GM19328 (cell line): ENCODE data around the gene PNPLA7.

Experiments
- ATAC-seq: cut with Tn5 transposase; IDR thresholded peaks from one replicate; pipeline ENCODE4 v1.9.1; 2021; ENCODE audit warnings: mild to moderate bottlenecking, moderate library complexity; ENCODE audit not compliant: unreplicated experiment

Gene PNPLA7

DNA sequence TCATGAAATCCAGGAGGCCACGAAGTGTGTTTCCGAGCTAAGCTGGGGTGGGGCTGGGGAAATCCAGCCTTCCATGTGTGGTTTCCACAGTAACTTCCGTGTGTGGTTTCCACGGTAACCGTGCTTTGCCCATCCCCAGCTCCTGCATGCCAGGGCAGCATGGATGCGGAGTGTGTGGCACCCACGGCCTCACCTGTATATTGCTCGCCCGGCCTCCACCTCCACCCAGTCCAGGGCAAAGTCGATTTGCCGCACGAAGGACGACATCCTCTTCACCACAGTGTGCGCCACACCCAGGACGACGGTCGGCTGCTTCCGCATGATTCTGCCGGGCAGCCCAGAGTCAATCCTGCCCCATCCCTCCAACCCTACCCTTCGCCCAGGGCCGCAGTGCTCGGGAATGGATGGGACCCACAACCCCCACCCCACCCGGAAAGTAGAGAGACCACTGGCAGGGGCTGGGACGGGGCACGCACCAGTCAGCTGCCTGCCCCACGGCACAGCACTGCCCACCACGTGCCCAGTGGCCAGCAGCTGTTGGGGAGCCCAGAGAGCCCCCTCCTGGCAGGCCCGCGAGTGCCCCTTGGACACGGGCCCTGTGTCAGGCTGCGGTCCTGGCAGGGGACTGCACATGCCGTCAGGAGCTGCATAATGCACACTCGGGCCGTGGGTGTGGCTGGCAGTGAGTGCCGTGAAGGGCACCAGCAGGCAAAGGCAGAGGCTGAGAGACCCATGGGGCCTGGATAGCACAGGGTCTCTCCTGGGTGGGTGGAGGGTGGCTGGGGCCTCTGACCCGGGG lies 52.1 kb downstream of the PNPLA7 start:
- ATAC-seq = no peak

DNA sequence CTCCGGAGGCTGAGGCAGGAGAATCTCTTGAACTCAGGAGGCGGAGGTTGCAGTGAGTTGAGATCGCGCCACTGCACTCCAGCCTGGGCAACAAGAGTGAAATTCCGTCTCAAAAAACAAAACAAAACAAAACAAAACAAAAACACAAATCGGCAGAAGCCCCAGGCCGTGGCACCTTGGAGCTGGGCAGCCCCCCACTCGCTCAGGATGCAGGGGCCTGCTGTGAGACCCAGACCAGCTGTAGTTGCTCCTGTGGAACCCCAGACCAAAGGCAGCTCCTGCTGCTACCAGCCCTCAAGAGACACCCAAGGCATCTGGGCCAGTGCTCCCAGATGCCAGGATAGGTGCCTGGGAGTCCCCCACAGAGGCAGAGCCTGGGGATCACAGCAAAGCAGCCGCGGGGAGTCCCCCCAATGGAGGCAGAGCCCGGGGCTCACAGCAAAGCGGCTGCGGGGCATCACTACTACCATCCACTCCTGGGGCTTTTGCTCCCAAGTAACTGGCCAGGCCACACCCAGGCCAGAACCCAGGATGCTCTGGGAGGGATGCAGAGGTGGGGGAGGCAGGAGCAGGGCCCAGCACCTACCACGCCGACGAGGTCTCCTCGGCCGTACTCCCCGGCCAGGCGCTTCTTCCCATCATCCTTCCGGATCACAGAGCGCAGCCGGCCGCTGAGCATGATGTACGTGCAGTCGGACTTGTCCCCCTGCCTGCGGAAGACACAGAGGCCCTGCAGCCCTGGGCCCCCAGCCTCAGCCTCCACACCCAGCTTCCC lies 53.4 kb downstream of the PNPLA7 start:
- ATAC-seq = no peak

DNA sequence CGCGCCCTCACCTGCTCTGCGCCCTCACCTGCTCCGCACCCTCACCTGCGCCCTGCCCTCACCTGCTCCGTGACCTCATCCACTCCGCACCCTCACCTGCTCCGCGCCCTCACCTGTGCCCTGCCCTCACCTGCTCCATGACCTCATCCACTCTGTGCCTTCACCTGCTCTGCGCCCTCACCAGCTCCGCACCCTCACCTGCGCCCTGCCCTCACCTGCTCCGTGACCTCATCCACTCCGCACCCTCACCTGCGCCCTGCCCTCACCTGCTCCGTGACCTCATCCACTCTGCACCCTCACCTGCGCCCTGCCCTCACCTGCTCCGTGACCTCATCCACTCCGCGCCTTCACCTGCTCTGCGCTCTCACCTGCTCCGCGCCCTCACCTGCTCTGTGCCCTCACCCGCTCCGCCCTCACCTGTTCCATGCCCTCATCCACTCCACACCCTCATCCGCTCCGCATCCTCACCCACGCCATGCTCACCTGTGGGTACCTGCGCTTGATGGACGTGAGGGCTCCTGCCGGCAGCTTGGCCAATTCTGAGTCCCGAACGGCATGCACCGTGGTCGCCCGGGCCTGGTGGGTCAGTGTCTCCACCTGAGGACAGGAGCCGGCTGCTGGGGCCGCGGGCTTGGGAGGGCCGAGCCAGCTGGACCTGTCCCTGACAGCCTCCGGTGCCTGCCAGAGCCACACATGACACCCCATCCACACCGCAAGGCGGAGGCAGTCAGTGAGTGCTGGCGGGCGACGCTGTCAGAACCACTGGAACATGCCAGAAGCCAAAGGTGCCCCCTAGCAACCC lies 55.5 kb downstream of the PNPLA7 start:
- ATAC-seq = no peak

DNA sequence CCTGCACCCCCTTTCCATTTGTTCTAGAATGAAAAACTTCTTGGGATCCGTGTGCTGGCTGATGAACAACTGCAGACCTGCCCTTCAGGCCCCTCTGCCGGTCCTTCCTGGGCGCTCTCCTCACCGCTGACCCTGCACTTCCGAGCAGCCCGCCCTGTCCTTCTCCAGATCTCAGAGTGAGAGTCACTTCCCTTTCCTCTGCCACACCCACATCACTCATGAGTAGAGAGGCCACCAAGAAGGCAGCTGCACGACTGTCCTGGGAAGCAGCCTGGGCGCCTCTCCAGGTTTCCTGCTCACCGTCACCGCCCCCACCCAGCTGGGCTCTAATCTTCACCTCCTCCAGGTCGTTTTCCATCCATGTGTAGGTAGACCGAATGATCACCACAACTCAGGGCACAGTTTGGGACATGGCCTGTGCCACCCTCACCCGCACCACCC lies 56.1 kb downstream of the PNPLA7 start:
- no peak for ATAC-seq

DNA sequence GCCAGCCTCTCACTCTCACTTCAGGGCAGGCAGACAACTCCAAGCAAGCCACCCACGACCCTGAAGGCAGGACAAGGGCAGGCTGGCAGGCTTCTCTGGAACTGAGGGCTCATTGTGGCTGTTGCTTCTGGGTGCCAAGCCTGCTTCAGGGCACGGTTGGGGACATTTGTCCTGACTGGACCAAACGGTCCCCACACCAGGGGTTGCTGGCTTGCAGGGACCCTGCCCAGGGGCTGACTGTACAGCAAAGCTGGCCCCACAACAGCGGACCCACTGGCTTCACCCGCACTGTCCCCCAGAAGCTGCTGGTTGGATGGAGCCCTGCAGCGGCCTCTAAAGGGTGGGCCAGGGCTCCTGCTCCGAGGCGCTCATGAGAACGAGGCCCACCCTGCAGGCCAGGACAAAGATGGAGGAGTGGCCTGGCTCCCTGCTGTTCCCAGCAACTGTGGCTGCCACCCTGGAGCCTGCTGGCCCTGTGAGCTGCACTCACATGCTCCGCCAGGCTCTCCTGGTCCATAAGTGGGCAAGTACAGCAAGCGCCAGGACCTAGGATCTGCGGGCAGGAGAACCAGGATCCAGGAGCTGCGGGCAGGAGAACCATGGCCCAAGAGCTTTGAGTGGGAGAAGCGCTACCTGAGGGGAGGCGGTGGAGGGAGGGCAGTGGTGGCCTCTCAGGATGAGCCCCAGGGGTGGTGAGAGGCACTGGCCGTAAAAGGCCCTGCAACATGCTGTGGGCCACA lies 56.7 kb downstream of the PNPLA7 start:
- no peak for ATAC-seq

DNA sequence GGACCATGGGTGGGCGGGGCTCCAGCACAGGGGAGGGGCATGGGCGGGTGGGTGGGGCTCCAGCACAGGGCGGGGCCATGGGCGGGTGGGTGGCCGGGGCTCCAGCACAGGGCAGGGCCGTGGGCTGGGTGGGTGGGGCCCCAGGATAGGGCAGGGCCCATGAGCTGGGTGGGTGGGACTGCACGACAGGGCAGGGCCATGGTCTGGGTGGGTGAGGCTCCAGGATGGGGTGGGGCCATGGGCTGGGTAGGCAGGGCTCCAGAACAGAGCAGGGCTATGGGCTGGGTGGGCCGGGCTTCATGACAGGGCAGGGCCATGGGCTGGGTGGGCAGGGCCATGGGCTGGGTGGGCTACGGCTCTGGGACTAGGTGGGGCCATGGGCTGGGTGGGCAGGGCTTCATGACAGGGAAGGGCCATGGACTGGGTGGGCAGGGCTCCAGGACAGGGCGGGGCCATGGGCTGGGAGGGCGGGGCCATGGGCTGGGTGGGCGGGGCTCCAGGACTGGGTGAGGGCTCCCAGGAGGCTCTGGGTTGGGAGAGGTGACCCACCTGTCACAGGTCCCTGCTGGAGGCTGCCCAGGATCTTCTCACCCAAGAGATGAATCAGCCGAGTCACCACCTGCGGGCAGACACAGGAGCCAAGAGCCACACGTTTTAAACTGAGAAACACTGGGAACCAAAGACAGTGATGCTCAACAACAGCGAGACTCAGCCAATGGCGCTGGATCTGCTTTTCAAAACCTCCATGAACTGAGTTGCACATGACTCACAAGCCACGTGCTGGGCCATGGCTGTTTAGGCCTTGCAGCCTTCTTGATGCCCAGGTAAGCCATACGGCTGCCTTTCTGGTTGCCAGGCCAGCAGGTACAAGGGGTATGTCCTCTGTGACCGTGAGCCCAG lies 57.5 kb downstream of the PNPLA7 start:
- no peak for ATAC-seq

DNA sequence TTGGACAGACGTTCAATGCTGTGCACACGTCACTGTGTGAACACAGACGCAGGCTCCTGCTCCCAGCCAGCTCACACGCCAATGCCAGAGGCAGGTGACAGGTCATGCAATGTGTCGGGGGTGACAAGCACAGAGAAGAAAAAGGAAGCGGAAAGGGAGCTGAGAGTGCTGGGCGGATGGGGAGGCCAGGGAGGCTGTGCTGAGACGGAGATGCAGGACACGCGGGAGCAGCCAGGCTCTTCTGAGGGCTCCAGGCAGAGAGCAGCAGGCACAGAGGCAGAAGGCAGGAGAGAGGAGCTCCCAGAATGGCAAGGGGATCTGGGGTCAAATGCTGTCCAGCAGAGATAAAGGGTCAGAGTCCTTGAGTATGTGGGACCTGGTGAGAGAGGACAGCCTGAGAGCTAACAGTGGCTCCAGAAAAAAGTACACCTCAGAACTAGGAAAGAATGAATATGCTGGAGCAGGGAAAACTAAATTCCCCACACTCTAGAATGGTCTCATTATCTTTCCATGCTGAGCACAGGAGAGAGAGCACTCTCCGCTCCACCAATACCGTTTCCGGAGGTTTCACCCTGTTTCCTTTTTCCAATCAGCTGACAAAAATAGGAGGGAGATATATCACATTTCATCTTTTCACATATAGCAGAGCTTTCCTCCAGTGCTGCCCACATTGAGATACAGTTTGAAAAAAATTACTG lies 58.3 kb downstream of the PNPLA7 start:
- no peak for ATAC-seq

DNA sequence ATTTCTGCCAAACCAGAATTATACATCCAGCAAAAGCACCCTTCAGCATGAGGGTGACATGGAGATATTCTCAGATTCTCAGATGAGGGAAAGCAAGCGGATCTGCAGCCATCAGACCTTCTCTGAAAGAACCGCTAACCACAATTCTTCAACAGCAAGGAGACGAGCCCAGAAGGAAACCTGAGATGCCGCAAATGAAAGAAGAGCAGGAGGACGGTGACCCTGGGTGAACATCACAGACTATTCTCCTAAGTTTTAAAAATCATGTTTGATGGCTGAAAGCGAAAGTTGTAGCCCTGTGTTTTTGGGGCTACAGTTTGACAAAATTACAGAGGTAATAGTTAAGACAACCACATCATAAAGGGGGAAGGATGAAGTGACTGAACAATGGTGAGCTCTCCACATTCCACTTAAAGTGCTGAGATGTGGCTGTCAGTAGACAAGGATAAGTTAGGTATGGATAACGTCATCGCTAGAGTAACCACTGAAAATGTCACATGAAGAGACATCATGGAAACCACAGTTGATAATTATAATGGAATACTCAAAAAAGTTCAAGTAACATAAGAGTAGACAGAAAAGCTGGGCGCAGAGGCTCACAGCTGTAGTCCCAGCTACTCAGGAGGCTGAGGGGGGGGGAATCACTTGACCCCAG lies 59.5 kb downstream of the PNPLA7 start:
- no peak for ATAC-seq

DNA sequence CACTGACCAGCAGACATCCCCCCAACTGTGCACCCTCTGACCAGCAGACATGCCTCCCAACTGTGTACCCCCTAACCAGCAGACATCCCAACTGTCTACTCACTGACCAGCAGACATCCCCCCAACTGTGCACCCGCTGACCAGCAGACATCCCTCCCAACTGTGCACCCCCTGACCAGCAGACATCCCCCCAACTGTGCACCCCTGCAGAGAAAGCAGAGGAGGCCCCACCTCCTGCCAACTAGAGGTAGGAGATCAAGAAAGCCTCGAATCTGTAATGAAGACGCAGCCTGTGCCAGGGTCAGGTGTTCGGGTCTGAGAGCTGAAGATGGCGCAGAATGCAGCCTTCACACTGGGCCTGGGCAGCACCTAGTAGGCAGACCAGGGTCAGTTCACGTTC lies 61.3 kb downstream of the PNPLA7 start:
- no peak for ATAC-seq

DNA sequence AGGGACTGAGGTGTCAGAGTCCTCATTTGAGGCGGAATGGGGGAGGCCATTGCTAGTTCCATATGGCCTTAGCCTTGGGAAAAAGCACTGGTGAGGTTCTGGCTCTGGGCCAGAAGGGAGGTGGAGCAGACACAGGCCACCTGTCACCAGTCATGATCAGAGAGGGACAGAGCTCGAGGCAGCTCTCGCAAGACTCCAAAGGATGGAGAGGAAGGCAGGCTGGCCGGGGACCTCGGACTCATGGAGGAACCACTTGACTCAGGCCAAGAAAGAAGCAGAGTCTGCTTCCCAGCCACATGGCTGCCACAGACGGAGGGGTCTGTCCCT lies 61.9 kb downstream of the PNPLA7 start:
- no peak for ATAC-seq

DNA sequence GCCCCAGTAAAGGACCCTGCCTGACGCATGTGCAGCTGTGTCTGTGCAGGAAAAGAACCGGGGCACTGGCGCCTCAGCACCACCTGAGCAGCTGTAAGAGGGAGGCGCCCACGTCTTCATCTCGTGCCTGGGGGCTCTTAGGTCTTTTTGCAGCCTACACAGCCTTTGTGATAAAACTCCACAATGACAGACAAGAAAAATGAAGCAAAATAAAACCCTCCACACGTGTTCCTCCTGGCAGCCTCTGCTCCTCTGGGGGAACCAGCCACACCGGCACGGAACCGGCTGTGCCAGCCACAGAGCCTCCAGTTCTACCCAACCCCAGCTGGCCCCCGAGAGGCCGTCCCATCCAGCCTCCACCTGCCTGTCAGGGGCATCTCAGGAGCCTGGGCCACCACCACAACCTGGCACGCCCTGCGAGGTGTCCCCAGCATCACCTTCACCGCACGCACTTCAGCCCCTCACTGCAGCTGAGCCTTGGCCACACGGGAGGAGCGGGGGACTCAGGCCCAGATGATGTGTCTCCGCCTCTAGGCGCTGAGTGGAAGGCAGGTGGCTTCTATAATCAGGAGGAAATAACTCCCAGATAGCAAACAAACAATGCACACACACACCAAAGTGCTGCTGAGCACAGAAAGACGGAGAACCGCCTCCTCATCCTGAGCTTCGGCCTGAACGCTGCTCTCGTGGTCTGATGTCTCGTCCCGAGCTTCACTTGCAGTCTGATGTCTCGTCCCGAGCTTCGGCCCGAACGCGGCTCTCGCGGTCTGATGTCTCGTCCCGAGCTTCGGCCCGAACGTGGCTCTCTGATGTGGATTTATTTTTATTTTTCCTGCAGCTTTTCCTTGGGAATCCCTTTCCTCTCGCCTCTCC lies 62.5 kb downstream of the PNPLA7 start:
- no peak for ATAC-seq

DNA sequence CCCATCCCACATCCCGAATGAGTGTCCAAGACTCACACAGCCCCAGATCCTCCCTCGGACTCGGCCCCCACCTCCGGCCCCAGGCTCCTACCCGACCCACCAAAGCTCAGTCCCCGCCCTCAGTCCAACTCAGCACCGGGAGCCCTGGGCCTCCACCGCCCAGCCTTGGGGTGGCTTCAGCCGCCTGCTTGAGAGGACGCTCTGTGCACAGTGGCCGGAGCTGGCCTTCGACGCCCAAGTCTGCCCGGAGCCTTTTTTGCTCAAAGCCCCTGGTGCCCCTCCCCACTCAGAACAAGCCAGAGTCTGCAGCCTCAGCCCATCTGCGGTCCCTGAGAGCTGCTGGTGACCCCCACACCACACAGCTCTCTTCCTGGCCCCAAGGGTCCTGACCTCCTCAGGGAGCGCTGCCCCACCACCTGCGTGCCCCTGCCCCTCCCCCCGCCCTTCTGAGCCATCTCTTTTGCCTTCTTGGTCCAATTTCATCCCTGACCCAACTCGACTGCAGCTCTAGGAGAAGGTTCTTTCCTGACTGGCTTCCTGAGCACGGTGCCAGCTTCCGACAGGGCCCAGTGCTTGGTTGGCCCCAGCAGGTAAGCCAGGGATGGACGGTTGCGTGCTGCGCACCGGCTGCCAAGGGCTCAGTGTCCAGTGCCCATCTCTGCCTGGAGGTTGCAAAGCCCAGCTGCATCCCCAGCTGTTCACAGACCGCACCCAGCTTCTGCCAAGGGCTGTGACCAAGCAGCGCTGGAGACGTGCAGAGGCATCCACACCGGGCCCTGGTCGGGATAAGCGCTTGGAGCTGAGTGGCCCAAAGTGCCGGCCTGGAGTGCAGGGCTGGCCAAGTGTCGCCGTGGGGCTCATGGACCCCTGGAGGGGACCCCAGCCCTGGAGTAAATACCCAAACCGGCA lies 63.4 kb downstream of the PNPLA7 start:
- ATAC-seq = no peak

DNA sequence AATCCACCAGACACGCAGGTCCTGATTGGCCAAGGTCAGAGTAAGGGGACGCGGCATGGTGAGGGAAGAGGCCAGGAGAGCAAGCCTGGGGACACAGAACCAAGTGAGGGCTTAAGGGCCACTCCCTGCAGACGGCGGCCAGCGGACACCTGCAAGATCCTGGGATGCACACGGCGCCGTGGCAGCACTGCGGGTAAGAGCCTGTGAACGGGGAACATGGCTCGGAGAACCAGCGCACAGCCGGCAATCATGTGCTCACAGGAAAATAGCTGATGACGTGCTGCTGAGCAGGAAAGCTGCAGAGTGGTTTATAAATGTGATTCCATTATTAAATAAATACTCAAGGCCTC lies 64.1 kb downstream of the PNPLA7 start:
- no peak for ATAC-seq

DNA sequence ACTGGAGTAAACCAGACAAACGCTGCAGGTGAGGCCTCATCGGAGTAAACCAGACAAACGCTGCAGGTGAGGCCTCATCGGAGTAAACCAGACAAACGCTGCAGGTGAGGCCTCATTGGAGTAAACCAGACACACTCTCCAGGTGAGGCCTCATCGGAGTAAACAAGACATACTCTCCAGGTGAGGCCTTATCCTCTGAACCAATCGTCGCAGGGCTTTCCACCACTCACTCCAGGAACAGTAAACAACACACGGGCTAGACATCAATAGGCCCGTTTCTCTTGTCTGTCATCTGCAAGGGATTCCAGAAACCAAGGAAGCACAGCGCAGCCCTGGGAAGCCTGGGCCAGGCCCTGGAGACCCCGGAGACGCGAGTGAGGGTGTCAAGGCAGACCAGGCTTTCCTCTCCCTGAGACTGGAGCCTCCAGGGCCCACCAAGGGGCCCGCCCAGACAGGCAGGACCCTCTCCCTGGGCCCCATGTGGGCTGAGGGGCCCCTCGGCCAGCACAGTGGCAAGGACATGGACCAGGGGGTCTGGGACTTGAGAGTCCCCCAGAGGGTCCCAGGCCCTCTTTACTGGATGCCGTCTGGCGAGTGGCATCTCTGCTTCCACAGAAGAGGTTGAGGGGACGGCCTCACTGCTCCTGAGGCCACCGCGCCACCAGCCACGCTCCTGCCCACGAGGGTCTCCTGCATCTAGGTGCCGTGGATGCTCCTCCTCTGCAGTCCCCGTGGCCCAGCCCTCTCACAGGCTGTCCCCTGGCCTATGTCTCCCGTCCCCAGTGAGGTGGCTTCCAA lies 64.7 kb downstream of the PNPLA7 start:
- no peak for ATAC-seq

DNA sequence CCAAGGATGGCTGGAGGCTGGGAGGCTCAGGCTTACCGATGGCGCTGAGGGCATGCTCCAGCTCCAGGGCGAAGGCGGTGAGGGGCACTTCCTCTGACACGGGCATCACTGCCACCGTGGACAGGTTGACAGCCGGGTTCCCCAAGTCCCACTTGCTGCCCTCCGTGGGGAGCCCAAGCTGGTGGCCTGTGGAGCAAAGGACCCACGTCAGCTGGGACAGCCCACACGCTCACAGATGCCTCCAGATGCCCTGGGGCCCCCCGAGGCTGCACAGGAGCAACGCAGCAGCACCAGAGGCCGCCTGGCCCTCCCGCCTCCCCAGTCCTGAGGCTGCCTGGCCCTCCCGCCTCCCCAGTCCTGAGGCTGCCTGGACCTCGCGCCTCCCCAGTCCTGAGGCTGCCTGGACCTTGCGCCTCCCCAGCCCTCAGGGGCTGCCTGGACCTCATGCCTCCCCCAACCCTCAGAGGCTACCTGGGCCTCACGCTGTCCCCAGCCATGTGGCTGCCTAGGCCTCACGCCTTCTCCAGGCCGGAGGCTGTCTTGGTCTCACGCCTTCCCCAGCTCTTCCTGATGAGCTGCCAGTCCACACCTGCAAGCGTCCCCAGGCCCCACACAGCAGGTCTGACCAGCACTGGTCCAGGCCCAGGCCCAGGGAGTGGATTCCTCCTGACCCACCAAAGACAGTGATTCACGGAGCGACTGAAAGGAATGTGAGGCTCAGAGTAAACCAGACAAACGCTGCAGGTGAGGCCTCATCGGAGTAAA lies 65.5 kb downstream of the PNPLA7 start:
- no peak for ATAC-seq
